Epithelial cell of esophagus (primary cell): ENCODE data around the gene CACNG4.

Source experiments
- DNase-seq: peaks from one replicate; pipeline ENCODE4 v3.0.0; 2010; ENCODE audit warnings: low read depth
- H3K4me3 ChIP-seq: 2 replicates; pipeline ENCODE4 v1.5.1; 2011; ENCODE audit warnings: mild to moderate bottlenecking, low read length, control low read depth
- TF ChIP-seq, protein P1 (sequence below): IDR thresholded peaks from 2 replicates; pipeline ENCODE4 v1.5.1; 2011; ENCODE audit warnings: low read depth, mild to moderate bottlenecking, low read length, control low read depth, inconsistent platforms; ENCODE audit not compliant: insufficient read depth; ENCODE audit errors: missing control alignments

CACNG4 gene

DNA sequence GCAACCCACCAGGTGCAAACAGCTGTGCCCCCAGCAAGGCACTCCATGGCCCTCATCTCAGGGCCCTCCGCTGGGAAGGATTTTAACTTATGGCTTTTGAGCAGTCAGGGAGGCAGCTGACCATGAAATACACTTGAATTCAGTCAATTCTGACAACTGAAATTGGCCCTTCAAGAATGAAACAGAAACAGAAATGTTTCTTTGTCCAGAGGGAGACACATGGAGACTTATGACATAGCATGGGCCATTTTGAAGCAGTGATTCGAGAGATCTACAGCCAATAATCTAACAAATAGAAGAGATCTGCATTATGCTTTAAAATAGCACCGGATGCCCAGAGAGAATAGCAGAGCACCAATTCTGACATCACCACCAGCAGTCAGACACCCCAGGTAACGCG is 87.3 kb downstream of the CACNG4 start:
- no peak overlapping the region for H3K4me3 ChIP-seq
- no peak for DNase-seq
- TF ChIP-seq, protein P1, sequence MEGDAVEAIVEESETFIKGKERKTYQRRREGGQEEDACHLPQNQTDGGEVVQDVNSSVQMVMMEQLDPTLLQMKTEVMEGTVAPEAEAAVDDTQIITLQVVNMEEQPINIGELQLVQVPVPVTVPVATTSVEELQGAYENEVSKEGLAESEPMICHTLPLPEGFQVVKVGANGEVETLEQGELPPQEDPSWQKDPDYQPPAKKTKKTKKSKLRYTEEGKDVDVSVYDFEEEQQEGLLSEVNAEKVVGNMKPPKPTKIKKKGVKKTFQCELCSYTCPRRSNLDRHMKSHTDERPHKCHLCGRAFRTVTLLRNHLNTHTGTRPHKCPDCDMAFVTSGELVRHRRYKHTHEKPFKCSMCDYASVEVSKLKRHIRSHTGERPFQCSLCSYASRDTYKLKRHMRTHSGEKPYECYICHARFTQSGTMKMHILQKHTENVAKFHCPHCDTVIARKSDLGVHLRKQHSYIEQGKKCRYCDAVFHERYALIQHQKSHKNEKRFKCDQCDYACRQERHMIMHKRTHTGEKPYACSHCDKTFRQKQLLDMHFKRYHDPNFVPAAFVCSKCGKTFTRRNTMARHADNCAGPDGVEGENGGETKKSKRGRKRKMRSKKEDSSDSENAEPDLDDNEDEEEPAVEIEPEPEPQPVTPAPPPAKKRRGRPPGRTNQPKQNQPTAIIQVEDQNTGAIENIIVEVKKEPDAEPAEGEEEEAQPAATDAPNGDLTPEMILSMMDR = no peak

DNA sequence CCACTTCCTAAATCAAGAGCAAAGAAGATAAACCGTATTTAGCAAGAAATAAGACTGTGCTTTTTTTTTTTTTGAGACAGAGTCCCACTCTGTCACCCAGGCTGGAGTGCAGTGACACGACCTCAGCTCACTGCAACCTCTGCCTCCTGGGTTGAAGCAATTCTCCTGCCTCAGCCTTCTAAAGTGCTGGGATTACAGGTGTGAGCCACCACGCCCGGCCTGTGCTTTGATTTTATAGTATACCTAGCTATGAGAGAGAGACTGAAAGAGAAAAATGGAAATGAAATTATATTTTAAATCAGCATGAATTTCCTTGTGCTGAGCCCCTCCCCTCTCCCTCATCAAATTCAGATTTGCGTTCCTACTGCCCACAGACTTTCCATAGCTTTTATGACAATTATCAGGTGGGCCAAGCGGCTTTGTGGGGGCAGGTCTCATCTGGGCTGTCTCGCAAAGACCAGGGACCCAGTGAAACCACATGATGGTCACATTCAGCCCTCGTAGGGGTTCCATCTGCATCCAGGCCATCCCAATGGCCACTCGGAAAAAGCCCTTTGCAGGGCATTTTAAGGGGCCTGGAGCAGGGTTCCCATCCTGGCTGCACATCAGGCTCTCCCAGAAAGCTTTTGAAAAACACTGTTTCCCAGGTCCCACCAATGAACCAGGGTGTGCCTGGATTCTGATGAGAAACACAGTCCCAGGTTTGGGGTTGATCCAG is 88.4 kb downstream of the CACNG4 start:
- H3K4me3 ChIP-seq = no peak overlapping the region

DNA sequence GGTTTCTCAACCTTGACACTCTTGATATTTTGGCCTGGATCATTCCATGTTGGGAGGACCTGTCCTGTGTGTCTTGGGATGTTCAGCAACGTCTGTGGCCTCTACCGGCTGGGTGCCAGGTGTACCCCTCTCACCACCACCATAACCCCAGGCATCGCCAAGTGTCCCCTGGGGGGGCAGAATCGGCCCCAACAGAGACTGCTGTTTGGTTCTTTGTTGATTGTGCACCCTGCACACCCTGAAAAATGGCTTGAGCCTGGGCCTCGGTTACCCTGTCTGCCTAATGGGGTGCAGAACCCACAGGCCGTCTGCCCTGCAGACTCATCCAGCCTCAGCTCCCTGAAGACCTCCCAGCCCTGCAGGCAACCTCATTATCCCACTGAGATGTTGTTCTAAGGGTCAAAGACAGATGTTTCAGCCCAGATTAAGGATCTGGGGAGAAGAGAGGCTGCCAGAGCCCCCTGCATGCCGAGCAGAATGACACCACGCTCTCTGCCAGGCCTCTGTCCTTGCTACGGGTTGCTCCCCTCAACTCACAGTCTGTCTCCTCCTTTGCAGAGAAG is 89.0 kb downstream of the CACNG4 start:
- no peak for DNase-seq
- TF ChIP-seq, protein P1 = no peak

More for the DNA sequence above, 88.4 kb downstream of the CACNG4 start:
- DNase-seq = no peak
- TF ChIP-seq, protein P1 = no peak

DNA sequence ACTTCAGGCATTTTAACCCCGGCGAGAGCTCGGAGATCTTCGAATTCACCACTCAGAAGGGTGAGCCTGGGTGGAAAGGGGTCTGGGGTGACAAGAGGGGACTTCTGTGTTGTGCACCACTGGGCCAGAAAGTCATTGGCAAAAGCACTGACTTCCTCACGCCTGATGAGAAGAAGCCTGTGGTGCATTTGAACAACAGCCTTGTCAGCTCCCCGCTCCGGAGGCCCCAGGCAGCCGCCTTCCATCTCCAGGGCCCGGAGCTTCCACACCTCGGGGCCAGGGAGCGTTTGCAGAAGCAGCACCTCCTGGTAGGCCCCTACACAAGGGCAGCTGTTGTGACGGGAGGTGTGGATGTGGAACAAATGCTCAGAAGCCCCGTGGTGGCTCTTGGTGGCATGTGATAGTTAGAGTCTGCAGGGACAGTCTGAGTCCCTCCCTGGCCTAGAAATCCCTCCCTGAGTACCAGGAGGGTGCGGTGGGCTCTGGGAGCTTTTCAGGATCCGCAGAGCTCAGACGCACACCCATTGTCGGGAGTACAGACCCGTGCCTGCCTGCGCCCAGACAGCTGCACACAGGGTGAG is 89.6 kb downstream of the CACNG4 start:
- TF ChIP-seq, protein P1 = no peak
- no peak for DNase-seq
- H3K4me3 ChIP-seq = no peak overlapping the region

More for the DNA sequence above, 89.0 kb downstream of the CACNG4 start:
- no peak overlapping the region for H3K4me3 ChIP-seq

DNA sequence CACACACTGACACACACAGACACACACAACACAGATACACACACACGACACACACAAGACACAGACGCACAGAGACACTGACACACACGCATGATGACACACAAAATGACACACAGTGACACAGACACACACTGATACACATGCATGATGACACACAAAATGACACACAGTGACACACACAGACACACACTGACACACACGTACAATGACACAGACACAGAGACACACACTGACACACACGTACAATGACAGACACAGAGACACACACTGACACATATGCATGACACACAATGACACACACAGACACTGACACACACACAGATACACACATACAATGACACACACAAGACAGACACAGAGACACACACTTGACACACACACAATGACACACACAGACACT is 90.1 kb downstream of the CACNG4 start:
- TF ChIP-seq, protein P1 = no peak
- no peak for DNase-seq
- H3K4me3 ChIP-seq = no peak overlapping the region

DNA sequence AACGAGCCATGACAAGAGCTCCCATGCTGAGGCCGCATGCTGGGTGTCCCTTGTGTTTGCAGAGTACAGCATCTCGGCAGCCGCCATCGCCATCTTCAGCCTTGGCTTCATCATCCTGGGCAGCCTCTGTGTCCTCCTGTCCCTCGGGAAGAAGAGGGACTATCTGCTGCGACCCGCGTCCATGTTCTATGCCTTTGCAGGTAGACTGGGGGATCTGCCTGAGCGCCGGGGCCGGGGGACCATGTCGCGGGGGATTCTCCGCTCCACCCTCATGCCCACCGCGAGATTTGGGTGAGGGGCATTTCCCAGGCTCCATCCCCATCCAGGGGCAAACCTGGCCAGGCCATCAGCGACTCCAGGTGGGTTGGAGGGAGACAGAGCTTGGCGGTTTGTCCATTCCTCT is 90.5 kb downstream of the CACNG4 start:
- TF ChIP-seq, protein P1 = no peak
- no peak overlapping the region for H3K4me3 ChIP-seq
- DNase-seq = no peak
